Suppressor macrophage treated with lipopolysaccharide for 1 hour (primary cell): ENCODE results near the gene ZNF586.

Experiments
- DNase-seq, 3 donors: peaks; one replicate each; pipeline ENCODE4 v3.0.0-alpha.2; 2020 to 2022

ZNF586 gene

GRCh38 chr19:57825511-57825910 lies 56.0 kb downstream of the ZNF586 start:
- peak; percentile 18 to 57 (median 52) for DNase-seq

GRCh38 chr19:57829316-57829715 lies 59.8 kb downstream of the ZNF586 start:
- DNase-seq: no peak

- DNase-seq: peak; percentile 26 to 35 (median 29)
Observed at GRCh38 chr19:57830071-57830602, 60.7 kb downstream of the ZNF586 start, which contains the start of gene ZNF587B. ZNF587B (plus strand) TSS chr19:57830299; CDS start chr19:57830529, 230 bp downstream.
